MM.1S (cell line): ENCODE results near the gene UQCR10.

Source experiments
- DNase-seq: peaks from one replicate; pipeline ENCODE4 v3.0.0-alpha.2; 2015
- H2AFZ ChIP-seq: fragments of 300-600 bp; sonication (generic); 2 replicates; pipeline ENCODE4 v1.6.0; 2016; ENCODE audit warnings: antibody characterized with exemption, low read length
- H3F3A ChIP-seq: fragments of 300-600 bp; sonication (generic); 2 replicates; pipeline ENCODE4 v1.6.1; 2016; ENCODE audit warnings: mild to moderate bottlenecking, antibody characterized with exemption, low read length, moderate library complexity, mixed read lengths; ENCODE audit not compliant: insufficient read depth
- H3K27ac ChIP-seq: fragments of 300-600 bp; sonication (generic); 2 replicates; pipeline ENCODE4 v1.5.1; 2016; ENCODE audit warnings: mild to moderate bottlenecking, low read length
- H3K27me3 ChIP-seq: fragments of 300-600 bp; sonication (generic); replicated peaks from 2 replicates; pipeline ENCODE4 v1.6.0; 2016; ENCODE audit warnings: low read length; ENCODE audit not compliant: insufficient read depth
- H3K36me3 ChIP-seq: fragments of 300-600 bp; sonication (generic); replicated peaks from 2 replicates; pipeline ENCODE4 v1.6.1; 2016; ENCODE audit warnings: mild to moderate bottlenecking, low read length, mixed read lengths; ENCODE audit not compliant: insufficient read depth
- H3K4me1 ChIP-seq: fragments of 300-600 bp; sonication (generic); 2 replicates; pipeline ENCODE4 v1.6.1; 2016; ENCODE audit warnings: low read length, mixed read lengths
- H3K4me2 ChIP-seq: fragments of 300-600 bp; sonication (generic); 2 replicates; pipeline ENCODE4 v1.6.0; 2016; ENCODE audit warnings: low read depth, low read length
- H3K4me3 ChIP-seq: fragments of 300-600 bp; sonication (generic); 2 replicates; pipeline ENCODE4 v1.5.1; 2016; ENCODE audit warnings: low read length, mixed read lengths
- H3K79me2 ChIP-seq: fragments of 300-600 bp; sonication (generic); 2 replicates; pipeline ENCODE4 v1.6.1; 2016; ENCODE audit warnings: mixed run types, low read length, mixed read lengths
- H3K9ac ChIP-seq: fragments of 300-600 bp; sonication (generic); 2 replicates; pipeline ENCODE4 v1.6.1; 2016; ENCODE audit warnings: low read length, mixed read lengths
- H3K9me2 ChIP-seq: fragments of 300-600 bp; sonication (generic); replicated peaks from 2 replicates; pipeline ENCODE4 v1.6.1; 2016; ENCODE audit warnings: mild to moderate bottlenecking, low read length, mixed read lengths; ENCODE audit not compliant: insufficient read depth
- H3K9me3 ChIP-seq: fragments of 300-600 bp; sonication (generic); replicated peaks from 2 replicates; pipeline ENCODE4 v1.6.1; 2016; ENCODE audit warnings: mild to moderate bottlenecking, low read length, mixed read lengths; ENCODE audit not compliant: insufficient read depth
- H4K20me1 ChIP-seq: fragments of 300-600 bp; sonication (generic); 2 replicates; pipeline ENCODE4 v1.6.1; 2016; ENCODE audit warnings: mild to moderate bottlenecking, low read length, moderate library complexity, mixed read lengths; ENCODE audit not compliant: insufficient read depth
- EZH2 ChIP-seq: fragments of 300-600 bp; sonication (generic); optimal IDR thresholded peaks from 2 replicates; pipeline ENCODE3; 2017; ENCODE audit warnings: low read depth, mild to moderate bottlenecking, antibody characterized with exemption, low read length, mixed read lengths
- EZH2phosphoT487 ChIP-seq: fragments of 300-600 bp; sonication (generic); IDR thresholded peaks from 2 replicates; pipeline ENCODE4 v1.6.1; 2018; ENCODE audit warnings: antibody characterized with exemption, low read length
- TF ChIP-seq, protein P1 (sequence below): fragments of 300-600 bp; sonication (generic); IDR thresholded peaks from 2 replicates; pipeline ENCODE4 v1.5.1; 2016; ENCODE audit warnings: antibody characterized with exemption, low read length, mixed read lengths

The UQCR10 gene

GRCh38 chr22:29756341-29756740, 10.8 kb upstream of the UQCR10 start:
- no peak overlapping the region for H2AFZ ChIP-seq
- no peak overlapping the region for H3K9ac ChIP-seq
- no peak for DNase-seq
- TF ChIP-seq EZH2 (no peak), EZH2phosphoT487 (no peak)
- TF ChIP-seq, protein P1, sequence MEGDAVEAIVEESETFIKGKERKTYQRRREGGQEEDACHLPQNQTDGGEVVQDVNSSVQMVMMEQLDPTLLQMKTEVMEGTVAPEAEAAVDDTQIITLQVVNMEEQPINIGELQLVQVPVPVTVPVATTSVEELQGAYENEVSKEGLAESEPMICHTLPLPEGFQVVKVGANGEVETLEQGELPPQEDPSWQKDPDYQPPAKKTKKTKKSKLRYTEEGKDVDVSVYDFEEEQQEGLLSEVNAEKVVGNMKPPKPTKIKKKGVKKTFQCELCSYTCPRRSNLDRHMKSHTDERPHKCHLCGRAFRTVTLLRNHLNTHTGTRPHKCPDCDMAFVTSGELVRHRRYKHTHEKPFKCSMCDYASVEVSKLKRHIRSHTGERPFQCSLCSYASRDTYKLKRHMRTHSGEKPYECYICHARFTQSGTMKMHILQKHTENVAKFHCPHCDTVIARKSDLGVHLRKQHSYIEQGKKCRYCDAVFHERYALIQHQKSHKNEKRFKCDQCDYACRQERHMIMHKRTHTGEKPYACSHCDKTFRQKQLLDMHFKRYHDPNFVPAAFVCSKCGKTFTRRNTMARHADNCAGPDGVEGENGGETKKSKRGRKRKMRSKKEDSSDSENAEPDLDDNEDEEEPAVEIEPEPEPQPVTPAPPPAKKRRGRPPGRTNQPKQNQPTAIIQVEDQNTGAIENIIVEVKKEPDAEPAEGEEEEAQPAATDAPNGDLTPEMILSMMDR, result no peak
- no peaks in the 10 kb centered on the region for H3K27me3 ChIP-seq
- H3K9me3 ChIP-seq, result no peaks in the 10 kb centered on the region
- no peak overlapping the region for H3K4me3 ChIP-seq
- H4K20me1 ChIP-seq, result no peaks in the 10 kb centered on the region
- no peaks in the 10 kb centered on the region for H3K4me1 ChIP-seq
- no peak overlapping the region for H3K4me2 ChIP-seq
- H3K9me2 ChIP-seq, result no peaks in the 10 kb centered on the region
- H3K79me2 ChIP-seq, result no peaks in the 10 kb centered on the region
- H3K27ac ChIP-seq, result no peak overlapping the region
- H3F3A ChIP-seq, result no peaks in the 10 kb centered on the region
- H3K36me3 ChIP-seq, result no peaks in the 10 kb centered on the region

DNA sequence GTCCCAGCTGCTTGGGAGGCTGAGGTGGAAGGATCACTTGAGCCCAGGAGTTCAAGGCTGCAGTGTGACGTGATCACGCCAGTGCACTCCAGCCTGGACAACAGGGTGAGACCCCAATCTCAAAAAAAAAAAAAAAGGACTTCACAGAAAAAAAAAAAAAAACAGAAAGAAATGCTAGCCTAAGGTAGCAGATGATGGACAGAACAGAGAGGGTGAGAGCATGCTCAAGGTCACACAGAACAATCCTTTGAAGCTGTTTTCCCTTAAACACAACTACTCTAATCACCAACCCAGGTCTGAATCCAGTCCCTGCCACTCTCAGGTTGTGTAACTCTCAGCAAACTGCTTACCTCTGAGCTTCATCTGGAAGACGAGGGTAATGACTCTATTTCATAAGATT, 10.1 kb upstream of the UQCR10 start:
- H3K9me3 ChIP-seq, result no peaks in the 10 kb centered on the region
- no peaks in the 10 kb centered on the region for H3K79me2 ChIP-seq
- no peak overlapping the region for H2AFZ ChIP-seq
- H3K4me2 ChIP-seq, result no peak overlapping the region
- no peaks in the 10 kb centered on the region for H3K27me3 ChIP-seq
- no peak for DNase-seq
- H3K4me3 ChIP-seq, result no peak overlapping the region
- no peaks in the 10 kb centered on the region for H4K20me1 ChIP-seq
- H3F3A ChIP-seq, result no peaks in the 10 kb centered on the region
- no peak for TF ChIP-seq EZH2phosphoT487
- TF ChIP-seq EZH2, result no peak
- TF ChIP-seq, protein P1, result no peak
- no peaks in the 10 kb centered on the region for H3K4me1 ChIP-seq
- H3K36me3 ChIP-seq, result no peaks in the 10 kb centered on the region
- no peaks in the 10 kb centered on the region for H3K9me2 ChIP-seq
- H3K9ac ChIP-seq, result no peak overlapping the region
- H3K27ac ChIP-seq, result no peak overlapping the region

DNA sequence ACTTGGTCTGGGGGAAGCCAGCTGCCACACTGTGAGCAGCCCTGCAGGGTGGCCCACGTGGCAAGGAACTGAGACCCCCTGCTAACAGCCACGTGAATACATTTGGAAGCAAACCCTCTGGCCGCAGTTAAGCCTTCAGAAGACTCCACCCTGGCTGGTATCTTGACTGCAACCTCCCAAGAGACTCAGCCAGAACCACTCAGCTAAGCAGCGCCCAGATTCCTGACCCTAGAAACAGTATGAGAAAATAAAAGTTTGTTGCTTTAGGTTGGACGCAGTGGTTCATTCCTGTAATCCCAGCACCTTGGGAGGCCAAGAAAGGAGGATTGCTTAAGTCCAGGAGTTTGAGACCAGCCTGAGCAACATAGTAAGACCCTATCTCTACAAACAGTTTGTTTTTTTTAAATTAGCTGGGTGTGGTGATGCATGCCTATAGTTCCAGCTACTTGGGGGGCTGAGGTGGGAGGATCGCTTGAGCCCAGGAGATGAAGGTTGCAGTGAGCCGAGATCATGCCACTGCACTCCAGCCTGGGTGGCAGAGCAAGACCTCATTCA, 9.0 kb upstream of the UQCR10 start:
- no peak overlapping the region for H3K9ac ChIP-seq
- H3K4me2 ChIP-seq, result no peak overlapping the region
- no peaks in the 10 kb centered on the region for H3F3A ChIP-seq
- H3K36me3 ChIP-seq, result no peaks in the 10 kb centered on the region
- no peaks in the 10 kb centered on the region for H3K9me2 ChIP-seq
- no peak overlapping the region for H3K4me3 ChIP-seq
- no peaks in the 10 kb centered on the region for H3K4me1 ChIP-seq
- H3K27ac ChIP-seq, result no peak overlapping the region
- no peak overlapping the region for H2AFZ ChIP-seq
- H3K9me3 ChIP-seq, result no peaks in the 10 kb centered on the region
- TF ChIP-seq EZH2phosphoT487, result no peak
- TF ChIP-seq, protein P1, result no peak
- TF ChIP-seq EZH2, result no peak
- DNase-seq, result no peak
- H4K20me1 ChIP-seq, result no peaks in the 10 kb centered on the region
- no peaks in the 10 kb centered on the region for H3K27me3 ChIP-seq
- no peaks in the 10 kb centered on the region for H3K79me2 ChIP-seq
